ENCODE results near the gene PYY.
"Not testable (repeated sequence)": the region's sequence is repeated elsewhere in the genome, so short reads cannot be mapped to it uniquely, and the experiment has no call there.

- TF ChIP-seq CTCF, POLR2A (IDR thresholded peaks at IDR 0.05): not testable (repeated sequence)
Observed at GRCh38 chr17:43939452-43939851, 14.3 kb downstream of the PYY start.

Measured in Peyer's patch (tissue), 4 donors.